ENCODE data around the gene ATF4. TPM values are rescaled to one million over a fixed set of nuclear protein-coding genes. Genes with fewer than 3 reads are reported as not detected.
A peak's percentile ranks its signal among the peaks of the same experiment; 100 is the strongest.

Gene ATF4
- total RNA-seq (2016; rRNA removed; fragmentation: Illumina TruSeq; extraction: Trizol) (442 and 486 TPM in 2 replicates), polyA plus RNA-seq (2011; rRNA removed) (1,157 and 1,297 TPM in 2 replicates), polyA minus RNA-seq (2011; rRNA and poly(A)+ RNA removed; ENCODE audit: low replicate concordance) (242 and 314 TPM in 2 replicates), Bru-seq, nascent RNA (percentile 100 among the genes with signal in this experiment), BruChase-seq, experiment 1, labeled RNA remaining after a 6-hour chase (percentile 100 among the genes with signal in this experiment), BruChase-seq, experiment 2, labeled RNA remaining after a 2-hour chase (percentile 100 among the genes with signal in this experiment)
- 489 and 519 TPM in 2 replicates for total RNA-seq (2016; cell fraction: cytosol; rRNA removed; fragmentation: Illumina TruSeq; extraction: Trizol; ENCODE audit: low read depth)
- 409 and 471 TPM in 2 replicates for total RNA-seq (2016; cell fraction: insoluble cytoplasmic fraction; rRNA removed; fragmentation: Illumina TruSeq; extraction: Trizol)
- total RNA-seq (2016; cell fraction: membrane; rRNA removed; fragmentation: Illumina TruSeq; extraction: Trizol): 1,028 and 1,060 TPM in 2 replicates
- total RNA-seq (2016; cell fraction: nucleus; rRNA removed; fragmentation: Illumina TruSeq; extraction: Trizol): 286 and 328 TPM in 2 replicates
- 1,218 and 1,254 TPM in 2 replicates for polyA plus RNA-seq (2011; cell fraction: cytosol; rRNA removed)
- 1,279 and 1,395 TPM in 2 replicates for polyA plus RNA-seq (2011; cell fraction: nucleus; rRNA removed)
- 465 and 610 TPM in 2 replicates for polyA plus RNA-seq (2012)
- 745 and 811 TPM in 2 replicates for polyA plus RNA-seq (2016; cell fraction: cytosol; fragmentation: Illumina TruSeq; extraction: Trizol; ENCODE audit: low read depth)
- polyA plus RNA-seq (2016; cell fraction: insoluble cytoplasmic fraction; fragmentation: Illumina TruSeq; extraction: Trizol; ENCODE audit: low read depth): 563 and 623 TPM in 2 replicates
- polyA plus RNA-seq (2016; cell fraction: membrane; fragmentation: Illumina TruSeq; extraction: Trizol; ENCODE audit: low read depth): 1,265 and 1,282 TPM in 2 replicates
- 710 and 725 TPM in 2 replicates for polyA plus RNA-seq (2016; cell fraction: nucleus; fragmentation: Illumina TruSeq; extraction: Trizol; ENCODE audit: insufficient read depth, low read depth)
- 175 and 193 TPM in 2 replicates for polyA minus RNA-seq (2011; cell fraction: cytosol; rRNA and poly(A)+ RNA removed)
- 213 and 242 TPM in 2 replicates for polyA minus RNA-seq (2011; cell fraction: nucleus; rRNA and poly(A)+ RNA removed)
- long read RNA-seq, experiment 1, transcript ATF4-202 (3 exons, 1,419 nt): major isoform, 207 of 243 reads
- long read RNA-seq, experiment 1, transcript ATF4-201 (2 exons, 2,019 nt): minor isoform, 12 of 243 reads
- long read RNA-seq, experiment 1, partial matches to known transcripts: 17 of 243 reads
- long read RNA-seq, experiment 1, other reads (novel, unspliced or antisense): 7 of 243 reads
- long read RNA-seq, experiment 2, transcript ATF4-202 (3 exons, 1,419 nt): major isoform, 1,192 of 1,428 reads
- long read RNA-seq, experiment 2, transcript ATF4-201 (2 exons, 2,019 nt): minor isoform, 44 of 1,428 reads
- long read RNA-seq, experiment 2, partial matches to known transcripts: 153 of 1,428 reads
- long read RNA-seq, experiment 2, other reads (novel, unspliced or antisense): 39 of 1,428 reads

- no peak for FAIRE-seq
- 0% methylated on average over 25 of the region's 86 CpGs for WGBS (ENCODE audit: low lambda C conversion rate)
- TF ChIP-seq KDM6A (CRISPR knock-in tag; IDR thresholded peaks at IDR 0.05; ENCODE audit: low read depth): no peak
- peak; percentile 81 for TF ChIP-seq SMAD3 (CRISPR knock-in tag; IDR thresholded peaks at IDR 0.05)
- TF ChIP-seq CENPBD1 (CRISPR knock-in tag; IDR thresholded peaks at IDR 0.05; ENCODE audit: borderline replicate concordance, low read depth): peak; percentile 64; the same call in 1 of the 2 replicates
- TF ChIP-seq SOX13 (IDR thresholded peaks at IDR 0.05): peak; percentile 39; the same call in 1 of the 2 replicates
- TF ChIP-seq SOX13 (CRISPR knock-in tag; conservative IDR thresholded peaks at IDR 0.05 in 1 of 2, IDR thresholded peaks at IDR 0.05 in 1 of 2): 0 out of 4 replicates have a peak, but pooled peaks of 1 of the 2 experiments have one; percentile 85
- peak; percentile 81 for TF ChIP-seq GATAD1 (CRISPR knock-in tag; IDR thresholded peaks at IDR 0.05)
- peak; percentile 91 for TF ChIP-seq ZNF18 (CRISPR knock-in tag; IDR thresholded peaks at IDR 0.05; ENCODE audit: insufficient replicate concordance)
- peak; percentile 70; the same call in 1 of the 2 replicates for TF ChIP-seq THAP9 (CRISPR knock-in tag; IDR thresholded peaks at IDR 0.05; ENCODE audit: borderline replicate concordance)
Observed at GRCh38 chr22:39520226-39521105, at the start of gene ATF4. TSS of gene ATF4 (plus strand) at chr22:39520562. CDS start at chr22:39521446, 884 bp downstream.

More at GRCh38 chr22:39520226-39521105, at the start of gene ATF4:
- ChIA-PET POLR2A (interaction anchor here (0.8 to 3.0 kb wide), 27 partner anchors 10 to 815 kb away, joined by 3 to 118 read pairs (median 7); partner anchors contain the start of genes GTPBP1, MIEF1, RPL3 and RPS19BP1), CTCF (ENCODE audit: low intra/inter-chr PET ratio, low total read pairs) (interaction anchor here (1.7 kb wide), 1 partner anchor 24 kb away, joined by 5 read pairs; no protein-coding TSS in a partner anchor)
- Histone ChIP-seq H3K9ac (ENCODE audit: insufficient read depth, low read depth, low read length) (peak within 1 kb of the TSS; percentile 100), H2AFZ (ENCODE audit: low read length) (peak within 1 kb of the TSS; percentile 94), H3K9me3 (ENCODE audit: low read length) (no peaks in the 10 kb centered on the region), H3K27ac (ENCODE audit: extremely low read length, insufficient read depth, low read length) (peak within 1 kb of the TSS; percentile 100), H3K4me1 (ENCODE audit: insufficient read depth, low read length) (peaks cover 52% of the 10 kb centered on the region), H4K20me1 (ENCODE audit: insufficient read depth, low read length) (peaks cover 44% of the 10 kb centered on the region), H3K4me3 (replicated peaks in 1 of 3; ENCODE audit: insufficient read depth in 1 of 3, low read depth in 2 of 3, low read length in 3 of 3) (peak within 1 kb of the TSS; percentile 98 to 100 (median 100)), H3K4me2 (ENCODE audit: low read depth, low read length) (peak within 1 kb of the TSS; percentile 98), H3K36me3 (replicated peaks in 1 of 2; ENCODE audit: control insufficient read depth in 1 of 2, insufficient read depth in 2 of 2, low read length in 2 of 2) (peaks cover 17 to 36% of the 10 kb centered on the region in 2 experiments), H3K79me2 (ENCODE audit: insufficient read depth, low read length) (peaks cover 40% of the 10 kb centered on the region), H3K27me3 (ENCODE audit: control insufficient read depth in 1 of 2, insufficient read depth in 2 of 2, low read length in 2 of 2) (no peaks in the 10 kb centered on the region; a peak in 1 of 5 replicates)
- intact Hi-C loops (cut with micrococcal nuclease; ENCODE audit: unreplicated experiment) (loop anchor here (2.0 kb wide), 1 partner anchor 18 kb away; the partner anchor contains the start of gene MIEF1), in situ Hi-C loops (cut with HindIII; ENCODE audit: extremely low pct_ligation_motif_present, low pct_unique_long_range_greater_than_20kb) (no loop called here)
- DNase-seq (ENCODE audit: low spot score) (no peak), ATAC-seq (peak; percentile 3; the same call in 2 of the 3 replicates)
- TSS peak; percentile 68 for BruUV-seq (replicated peaks)

All from HepG2 (cell line).